ENCODE measurements around the gene FADS1. TPM values are rescaled to one million over a fixed set of nuclear protein-coding genes. Genes with fewer than 3 reads are reported as not detected.

Gene FADS1
- total and polyA plus RNA-seq, 2 of the 13 experiments (the other 11 are each of a cell fraction or from before 2014, with no cell fraction given), result 91.8 to 108 TPM

DNA sequence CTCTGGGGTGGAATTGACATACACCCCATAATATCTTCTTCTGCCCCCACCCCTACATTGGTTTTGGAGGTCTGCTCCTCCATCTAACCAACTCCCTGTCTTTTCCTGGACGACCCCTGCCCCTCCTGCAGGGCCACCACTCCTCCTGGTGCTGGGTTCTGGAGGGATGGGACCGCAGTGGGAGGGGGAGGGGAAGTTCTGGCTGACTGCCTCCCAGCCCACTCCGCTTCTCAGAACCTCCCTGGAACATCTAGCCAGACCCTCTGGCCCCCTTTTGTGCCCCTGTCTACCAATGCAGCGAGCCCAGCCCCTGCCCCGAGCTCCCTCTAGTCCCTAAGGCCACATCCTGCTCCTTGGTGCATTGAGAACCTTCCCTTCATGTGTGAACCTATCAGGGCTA is 63.1 kb downstream of the FADS1 start:
- Histone ChIP-seq H3K36me3 (replicated peaks in 1 of 2; ENCODE audit: control insufficient read depth in 1 of 2, insufficient read depth in 2 of 2, low read length in 2 of 2) (no peaks in the 10 kb centered on the region), H3K9ac (ENCODE audit: insufficient read depth, low read depth, low read length) (peak overlapping the region; percentile 89), H2AFZ (ENCODE audit: low read length) (no peak overlapping the region), H3K9me3 (ENCODE audit: low read length) (no peaks in the 10 kb centered on the region), H3K4me1 (ENCODE audit: insufficient read depth, low read length) (peaks cover 91% of the 10 kb centered on the region), H3K79me2 (ENCODE audit: insufficient read depth, low read length) (peaks cover 57% of the 10 kb centered on the region), H3K27me3 (ENCODE audit: control insufficient read depth in 1 of 2, insufficient read depth in 2 of 2, low read length in 2 of 2) (no peaks in the 10 kb centered on the region), H4K20me1 (ENCODE audit: insufficient read depth, low read length) (no peaks in the 10 kb centered on the region), H3K4me3 (replicated peaks in 1 of 3; ENCODE audit: insufficient read depth in 1 of 3, low read depth in 2 of 3, low read length in 3 of 3) (peak overlapping the region; percentile 69 to 87 (median 74)), H3K4me2 (ENCODE audit: low read depth, low read length) (peak overlapping the region; percentile 93), H3K27ac (ENCODE audit: extremely low read length, insufficient read depth, low read length) (peak overlapping the region; percentile 100)
- TF ChIP-seq ZNF350 (CRISPR knock-in tag; IDR thresholded peaks at IDR 0.05; ENCODE audit: borderline replicate concordance, low read depth) (no peak), SALL2 (CRISPR knock-in tag; IDR thresholded peaks at IDR 0.05) (0 out of 2 replicates have a peak, but pooled peaks have one; percentile 19), KMT2A (CRISPR knock-in tag; IDR thresholded peaks at IDR 0.05) (no peak), YY1 (IDR thresholded peaks at IDR 0.05; ENCODE audit: insufficient read depth, insufficient replicate concordance, low read depth, low read length) (no peak), HDAC6 (IDR thresholded peaks at IDR 0.05; ENCODE audit: low read depth, low read length) (no peak)
- TF ChIP-seq, protein P1, sequence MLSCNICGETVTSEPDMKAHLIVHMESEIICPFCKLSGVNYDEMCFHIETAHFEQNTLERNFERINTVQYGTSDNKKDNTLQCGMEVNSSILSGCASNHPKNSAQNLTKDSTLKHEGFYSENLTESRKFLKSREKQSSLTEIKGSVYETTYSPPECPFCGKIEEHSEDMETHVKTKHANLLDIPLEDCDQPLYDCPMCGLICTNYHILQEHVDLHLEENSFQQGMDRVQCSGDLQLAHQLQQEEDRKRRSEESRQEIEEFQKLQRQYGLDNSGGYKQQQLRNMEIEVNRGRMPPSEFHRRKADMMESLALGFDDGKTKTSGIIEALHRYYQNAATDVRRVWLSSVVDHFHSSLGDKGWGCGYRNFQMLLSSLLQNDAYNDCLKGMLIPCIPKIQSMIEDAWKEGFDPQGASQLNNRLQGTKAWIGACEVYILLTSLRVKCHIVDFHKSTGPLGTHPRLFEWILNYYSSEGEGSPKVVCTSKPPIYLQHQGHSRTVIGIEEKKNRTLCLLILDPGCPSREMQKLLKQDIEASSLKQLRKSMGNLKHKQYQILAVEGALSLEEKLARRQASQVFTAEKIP (CRISPR knock-in tag; IDR thresholded peaks at IDR 0.05; ENCODE audit: borderline replicate concordance), result no peak
- ChIA-PET CTCF (ENCODE audit: low intra/inter-chr PET ratio, low total read pairs) (interaction anchor here (3.5 to 5.4 kb wide), 2 partner anchors 16 to 23 kb away, joined by 47 to 51 read pairs; no protein-coding TSS in a partner anchor), POLR2A (interaction anchor here (1.6 kb wide), 1 partner anchor 16 kb away, joined by 8 read pairs; no protein-coding TSS in a partner anchor)
- WGBS (ENCODE audit: low lambda C conversion rate), result 64% methylated on average over 5 of the region's 5 CpGs
- BruUV-seq (replicated peaks), result no TSS peak
- intact Hi-C loops (cut with micrococcal nuclease; ENCODE audit: unreplicated experiment) (loop anchor here (1.0 kb wide), 1 partner anchor 23 kb away; no protein-coding TSS in a partner anchor), in situ Hi-C loops (cut with HindIII; ENCODE audit: extremely low pct_ligation_motif_present, low pct_unique_long_range_greater_than_20kb) (no loop called here)
- ATAC-seq (no peak), DNase-seq (ENCODE audit: low spot score) (no peak), FAIRE-seq (no peak)

Data from HepG2 (cell line).